ENCODE measurements around the gene IL16.
A peak's percentile ranks its signal among the peaks of the same experiment; 100 is the strongest.

IL16 gene

GRCh38 chr15:81294516-81294880 is 97.8 kb downstream of the IL16 start:
- no peak for DNase-seq (ENCODE audit: low spot score)

GRCh38 chr15:81295486-81296121 is 98.9 kb downstream of the IL16 start:
- no peak for DNase-seq (ENCODE audit: low spot score)

- no peak for DNase-seq (ENCODE audit: low spot score)
Observed at GRCh38 chr15:81296186-81296585, 99.5 kb downstream of the IL16 start.

GRCh38 chr15:81296673-81297072 is 100.0 kb downstream of the IL16 start:
- no peak for DNase-seq (ENCODE audit: low spot score)

- DNase-seq (ENCODE audit: low spot score), result no peak
Observed at GRCh38 chr15:81297147-81297572, 100.5 kb downstream of the IL16 start.

- DNase-seq (ENCODE audit: low spot score), result no peak
Observed at GRCh38 chr15:81297603-81298575, 101.2 kb downstream of the IL16 start.

GRCh38 chr15:81298611-81299010 is 101.9 kb downstream of the IL16 start:
- DNase-seq (ENCODE audit: low spot score), result no peak

- DNase-seq (ENCODE audit: low spot score), result no peak
Observed at GRCh38 chr15:81299156-81299555, 102.5 kb downstream of the IL16 start.

- DNase-seq (ENCODE audit: low spot score), result no peak
Observed at GRCh38 chr15:81299630-81300273, 103.1 kb downstream of the IL16 start.

- DNase-seq (ENCODE audit: low spot score), result no peak
Observed at GRCh38 chr15:81301385-81301784, 104.7 kb downstream of the IL16 start.

- DNase-seq (ENCODE audit: low spot score), result no peak
Observed at GRCh38 chr15:81301815-81302399, 105.2 kb downstream of the IL16 start.

GRCh38 chr15:81302701-81303109 is 106.0 kb downstream of the IL16 start:
- no peak for DNase-seq (ENCODE audit: low spot score)

- DNase-seq (ENCODE audit: low spot score), result no peak
Observed at GRCh38 chr15:81303244-81304225, 106.9 kb downstream of the IL16 start.

- peak; percentile 13 for DNase-seq (ENCODE audit: low spot score)
Observed at GRCh38 chr15:81304226-81304625, 107.5 kb downstream of the IL16 start.

GRCh38 chr15:81308260-81308659 is 111.6 kb downstream of the IL16 start:
- DNase-seq (ENCODE audit: low spot score), result no peak

- DNase-seq (ENCODE audit: low spot score), result no peak
Observed at GRCh38 chr15:81309647-81310450, 113.2 kb downstream of the IL16 start.

- no peak for DNase-seq (ENCODE audit: low spot score)
Observed at GRCh38 chr15:81310480-81310879, 113.8 kb downstream of the IL16 start.

GRCh38 chr15:81311752-81312464 is 115.2 kb downstream of the IL16 start:
- DNase-seq (ENCODE audit: low spot score), result no peak

- DNase-seq (ENCODE audit: low spot score), result no peak
Observed at GRCh38 chr15:81312790-81313543, 116.3 kb downstream of the IL16 start.
